ENCODE measurements around the gene NCOA1.

The NCOA1 gene

DNA sequence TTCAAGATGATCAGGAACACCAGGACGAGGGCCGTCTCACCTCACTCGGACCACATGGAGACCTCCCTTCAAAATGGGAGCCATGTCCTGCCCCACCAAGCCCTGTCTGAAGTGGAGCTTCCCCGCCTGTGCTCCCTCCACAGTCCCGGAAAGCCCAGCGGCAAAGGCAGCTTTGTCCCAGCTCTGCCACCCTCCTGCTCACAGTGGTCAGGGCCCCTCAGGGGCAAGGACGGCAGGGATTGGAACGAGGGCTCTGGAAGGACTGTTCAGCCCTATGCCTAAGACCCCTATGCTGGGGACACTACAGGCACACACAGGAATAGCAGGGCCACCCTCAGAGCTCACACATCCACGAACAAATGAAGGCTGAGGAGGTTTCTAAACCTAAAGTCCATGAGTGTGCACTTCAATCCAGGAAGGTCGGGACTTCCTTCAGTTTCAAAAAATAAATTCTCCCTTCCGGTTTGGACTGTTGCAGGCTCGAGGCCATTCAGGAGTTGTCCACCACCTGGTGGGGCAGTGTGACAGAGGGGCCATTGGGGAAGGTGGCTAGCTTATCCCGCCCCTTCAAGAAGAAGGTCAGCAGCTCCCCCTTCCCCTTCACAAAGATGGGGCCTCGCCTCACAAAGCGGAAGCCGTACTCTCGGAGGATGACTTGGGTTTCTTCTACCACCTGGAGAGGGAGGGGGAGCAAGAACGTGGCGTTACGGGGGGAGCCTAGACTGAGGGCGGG is 328.6 kb downstream of the NCOA1 start:
- DNase-seq (ENCODE audit: low read depth in 2 of 3, low spot score in 2 of 3), result no peak

DNA sequence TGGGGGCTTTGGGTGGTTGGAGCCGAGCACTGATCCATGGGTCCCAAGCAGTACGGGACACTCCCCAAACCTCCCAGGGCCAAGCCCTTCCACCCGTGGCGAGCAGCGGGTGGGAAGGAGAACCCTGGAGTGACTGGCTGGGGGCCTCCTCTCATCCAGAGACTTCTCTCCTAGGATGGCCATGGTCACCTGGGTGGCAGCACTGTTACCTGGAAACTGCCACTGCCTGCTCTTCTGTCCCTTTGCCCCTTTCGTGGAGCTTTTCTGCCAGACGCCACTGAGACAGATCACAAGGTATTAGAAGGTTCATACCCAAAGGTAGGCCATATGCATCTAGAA is 329.1 kb downstream of the NCOA1 start:
- DNase-seq (ENCODE audit: low read depth in 2 of 3, low spot score in 2 of 3), result no peak
